Liver (tissue), 9 donors: Measurements from ENCODE around the gene MYO15B. TPM values are rescaled to one million over a fixed set of nuclear protein-coding genes. Genes with fewer than 3 reads are reported as not detected.

Experiments used
- DNase-seq: peaks from one replicate; pipeline ENCODE4 v3.0.0-alpha.2; 2017; ENCODE audit warnings: low spot score
- H3K27ac ChIP-seq, 2 donors: one replicate each; pipeline ENCODE4 v1.7.0; 2013; ENCODE audit warnings: inconsistent platforms in 2 of 2, low read length in 2 of 2, control low read depth in 1 of 2, low read depth in 1 of 2, mild to moderate bottlenecking in 1 of 2
- H3K27me3 ChIP-seq, 4 donors: one replicate each; pipeline versions ENCODE4 v1.6.1 to v1.7.0; 2013; ENCODE audit warnings: low read length in 3 of 4, inconsistent platforms in 1 of 4, mild to moderate bottlenecking in 1 of 4, moderate library complexity in 1 of 4; ENCODE audit not compliant: control insufficient read depth in 4 of 4, insufficient read depth in 4 of 4
- H3K36me3 ChIP-seq, 4 donors: one replicate each; pipeline versions ENCODE4 v1.6.1 to v1.7.0; 2013; ENCODE audit warnings: low read length in 3 of 4, mild to moderate bottlenecking in 3 of 4, low read depth in 1 of 4, moderate library complexity in 1 of 4; ENCODE audit not compliant: control insufficient read depth in 4 of 4, insufficient read depth in 3 of 4
- H3K4me1 ChIP-seq, 4 donors: one replicate each; pipeline versions ENCODE4 v1.6.1 to v1.7.0; 2013; ENCODE audit warnings: low read length in 3 of 4, mild to moderate bottlenecking in 3 of 4, moderate library complexity in 1 of 4; ENCODE audit not compliant: control insufficient read depth in 4 of 4, insufficient read depth in 4 of 4
- H3K4me3 ChIP-seq, 3 donors: one replicate each; pipeline versions ENCODE4 v1.6.1 to v1.7.0; 2013; ENCODE audit warnings: low read length in 3 of 3, control low read depth in 1 of 3, low read depth in 1 of 3, mild to moderate bottlenecking in 1 of 3
- H3K9ac ChIP-seq, 2 donors: one replicate each; pipeline ENCODE4 v1.7.0; 2013; ENCODE audit warnings: low read length in 2 of 2, mild to moderate bottlenecking in 2 of 2, moderate library complexity in 2 of 2, control low read depth in 1 of 2, low read depth in 1 of 2
- H3K9me3 ChIP-seq, 4 donors: one replicate each; pipeline versions ENCODE4 v1.6.1 to v1.7.0; 2013; ENCODE audit warnings: low read length in 3 of 4; ENCODE audit not compliant: control insufficient read depth in 4 of 4
- ATF3 ChIP-seq: IDR thresholded peaks from 2 replicates; pipeline ENCODE4 v1.6.1; 2016; ENCODE audit warnings: antibody characterized with exemption
- CTCF ChIP-seq: fragments of 150-350 bp; IDR thresholded peaks from 2 replicates; pipeline ENCODE4 v1.5.1; 2017; ENCODE audit warnings: improper control_type of control experiment, low read depth, low read length; ENCODE audit not compliant: missing input control
- EGR1 ChIP-seq, 2 donors: IDR thresholded peaks; 2 replicates each; pipeline ENCODE4 v1.6.1; 2016 to 2018; ENCODE audit warnings: antibody characterized with exemption in 2 of 2, low read depth in 2 of 2
- FOXA2 ChIP-seq: IDR thresholded peaks from 2 replicates; pipeline ENCODE4 v1.6.1; 2016; ENCODE audit warnings: antibody characterized with exemption
- HNF4A ChIP-seq, 2 donors: conservative IDR thresholded peaks; 2 replicates each; pipeline ENCODE4 v1.6.1; 2016; ENCODE audit warnings: antibody characterized with exemption in 2 of 2, mild to moderate bottlenecking in 2 of 2
- HNF4G ChIP-seq: IDR thresholded peaks from 2 replicates; pipeline ENCODE4 v1.6.1; 2016; ENCODE audit warnings: antibody characterized with exemption
- JUND ChIP-seq, 2 donors: IDR thresholded peaks; 2 replicates each; pipeline ENCODE4 v1.6.1; 2016; ENCODE audit warnings: antibody characterized with exemption in 2 of 2
- MAX ChIP-seq: IDR thresholded peaks from 2 replicates; pipeline ENCODE4 v1.6.1; 2016; ENCODE audit warnings: antibody characterized with exemption
- NR2F2 ChIP-seq: IDR thresholded peaks from 2 replicates; pipeline ENCODE4 v1.6.1; 2016; ENCODE audit warnings: antibody characterized with exemption
- REST ChIP-seq: IDR thresholded peaks from 2 replicates; pipeline ENCODE4 v1.6.1; 2016; ENCODE audit warnings: antibody characterized with exemption, mild to moderate bottlenecking
- SP1 ChIP-seq: IDR thresholded peaks from 2 replicates; pipeline ENCODE4 v1.6.1; 2018; ENCODE audit warnings: antibody characterized with exemption, mild to moderate bottlenecking
- TAF1 ChIP-seq: conservative IDR thresholded peaks from 2 replicates; pipeline ENCODE4 v1.6.1; 2016; ENCODE audit warnings: antibody characterized with exemption, mild to moderate bottlenecking
- YY1 ChIP-seq: IDR thresholded peaks from 2 replicates; pipeline ENCODE4 v1.6.1; 2016; ENCODE audit warnings: antibody characterized with exemption, mild to moderate bottlenecking
- ZBTB33 ChIP-seq: IDR thresholded peaks from 2 replicates; pipeline ENCODE4 v1.6.1; 2016; ENCODE audit warnings: antibody characterized with exemption
- WGBS: extraction: QIAGEN DNeasy Blood & Tissue Kit; methylation state at CpG from one replicate; pipeline ENCODE4 v1.1.7; 2013; 5-methylcytosine and 5-hydroxymethylcytosine counted together
- polyA plus RNA-seq, 2 donors: library from polyadenylated mRNA; stranded (reverse) in 1 of 2; unstranded in 1 of 2; fragments of 200-250 nt in 1 of 2; fragments of >200 nt in 1 of 2; fragmentation: Nextera tagmentation in 1 of 2; extraction: Ambion mirVana in 1 of 2; gene quantifications; one replicate each; pipeline versions ENCODE4 v1.2.1 to v1.2.3, GENCODE V29; 2013 to 2015
- total RNA-seq, 2 donors: library from RNA; depleted of rRNA; stranded (reverse); fragments of >200 nt; gene quantifications; one replicate each; pipeline ENCODE4 v1.2.3, GENCODE V29; 2014
- donor health status: healthy.
- donor health status: healthy.
- donor health status: healthy.
- donor health status: healthy.
- donor health status: healthy.

Gene MYO15B
- total and polyA plus RNA-seq, 4 donors: 13.3 to 34.4 (median 18.0) TPM

- no peaks in the 10 kb centered on the region for H3K27me3 ChIP-seq
- H3K36me3 ChIP-seq: peaks cover 0 to 7% (median 2%) of the 10 kb centered on the region in 4 donors
- no peak overlapping the region for H3K4me3 ChIP-seq
- 74% methylated on average over 16 of the region's 16 CpGs for WGBS
- no peaks in the 10 kb centered on the region for H3K9me3 ChIP-seq
- DNase-seq: peak; percentile 82
- H3K4me1 ChIP-seq: peaks cover 8 to 25% (median 16%) of the 10 kb centered on the region in 4 donors
- no peak overlapping the region for H3K9ac ChIP-seq
- no peak for TF ChIP-seq REST
- H3K27ac ChIP-seq: no peak overlapping the region
Measured at GRCh38 chr17:75635610-75636202, 48.1 kb downstream of the MYO15B start.

- Histone ChIP-seq H3K9ac (no peak overlapping the region), H3K4me1 (peaks cover 8 to 25% (median 16%) of the 10 kb centered on the region in 4 donors), H3K4me3 (no peak overlapping the region), H3K27ac (no peak overlapping the region), H3K9me3 (no peaks in the 10 kb centered on the region), H3K27me3 (no peaks in the 10 kb centered on the region), H3K36me3 (peaks cover 0 to 9% (median 2%) of the 10 kb centered on the region in 4 donors)
- WGBS: 95% methylated on average over 19 of the region's 19 CpGs
- no peak for DNase-seq
- TF ChIP-seq HNF4G (no peak), HNF4A (conservative IDR thresholded peaks at IDR 0.05) (no peak), REST (no peak), TAF1 (no peak), JUND (IDR thresholded peaks at IDR 0.05) (no peak)
Measured at GRCh38 chr17:75636381-75637142, 49.0 kb downstream of the MYO15B start.

GRCh38 chr17:75637143-75637538, 49.5 kb downstream of the MYO15B start:
- DNase-seq: peak; percentile 53
- no peaks in the 10 kb centered on the region for H3K9me3 ChIP-seq
- no peak overlapping the region for H3K9ac ChIP-seq
- peaks cover 0 to 9% (median 3%) of the 10 kb centered on the region in 4 donors for H3K36me3 ChIP-seq
- peaks cover 8 to 25% (median 16%) of the 10 kb centered on the region in 4 donors for H3K4me1 ChIP-seq
- H3K27me3 ChIP-seq: no peaks in the 10 kb centered on the region
- no peak overlapping the region for H3K4me3 ChIP-seq
- no peak overlapping the region for H3K27ac ChIP-seq
- WGBS: 85% methylated on average over 13 of the region's 13 CpGs
- TF ChIP-seq HNF4G (no peak), SP1 (no peak), FOXA2 (no peak), YY1 (no peak), ZBTB33 (no peak), CTCF (no peak), ATF3 (no peak), MAX (no peak), NR2F2 (no peak), TAF1 (no peak), EGR1 (IDR thresholded peaks at IDR 0.05; ENCODE audit: low read depth in 2 of 2) (no peak)
